Heart right ventricle (tissue), 16 donors: ENCODE data around the gene IL1RAPL2. TPM values are rescaled to one million over a fixed set of nuclear protein-coding genes. Genes with fewer than 3 reads are reported as not detected.

Source experiments
- ATAC-seq, 8 donors: fragments of 200-7000 bp; cut with Tn5 transposase; one replicate each; pipeline ENCODE4 v1.9.1; 2020; ENCODE audit warnings: mild to moderate bottlenecking in 8 of 8, moderate library complexity in 8 of 8, moderate number of reproducible peaks in 1 of 8
- DNase-seq, 2 donors: peaks; one replicate each; pipeline ENCODE4 v3.0.0-alpha.2; 2020
- H3K27ac ChIP-seq, 10 donors: fragments of 200-600 bp; sonication (generic) in 2 of 10; one replicate each; pipeline versions ENCODE4 v1.5.0 to v1.8.0; 2020 to 2022; ENCODE audit warnings: mild to moderate bottlenecking in 3 of 10
- H3K27me3 ChIP-seq, 7 donors: fragments of 200-600 bp; one replicate each; pipeline ENCODE4 v1.8.0; 2021 to 2022; ENCODE audit warnings: mild to moderate bottlenecking in 2 of 7
- H3K36me3 ChIP-seq, 9 donors: fragments of 200-600 bp; sonication (generic) in 1 of 9; one replicate each; pipeline versions ENCODE4 v1.5.0 to v1.8.0; 2020 to 2022; ENCODE audit warnings: mild to moderate bottlenecking in 2 of 9
- H3K4me1 ChIP-seq, 9 donors: fragments of 200-600 bp; sonication (generic) in 1 of 9; one replicate each; pipeline versions ENCODE4 v1.5.0 to v1.8.0; 2020 to 2022; ENCODE audit warnings: mild to moderate bottlenecking in 4 of 9
- H3K4me3 ChIP-seq, 10 donors: fragments of 200-600 bp; sonication (generic) in 2 of 10; one replicate each; pipeline versions ENCODE4 v1.5.0 to v1.8.0; 2020 to 2022; ENCODE audit warnings: mild to moderate bottlenecking in 7 of 10, moderate library complexity in 2 of 10
- H3K9me3 ChIP-seq, 11 donors: fragments of 200-600 bp in 10 of 11; sonication (generic) in 2 of 11; one replicate each; pipeline versions ENCODE4 v1.5.0 to v1.8.0; 2013 to 2022; ENCODE audit warnings: mild to moderate bottlenecking in 2 of 11, control low read depth in 1 of 11, moderate library complexity in 1 of 11
- WGBS, 2 donors: extraction: QIAGEN DNeasy Blood & Tissue Kit; methylation state at CpG; one replicate each; pipeline ENCODE4 v1.1.7; 2013; ENCODE audit warnings: inconsistent platforms in 1 of 2; 5-methylcytosine and 5-hydroxymethylcytosine counted together
- intact Hi-C, 10 donors: fragments of 100-400 bp; cut with DNase I; formaldehyde crosslinking; loops; one replicate each; pipeline versions ENCODE4 v1.11.1 to v1.14.2; 2022
- polyA plus RNA-seq, 2 donors: library from polyadenylated mRNA; stranded (reverse); fragments of 200-250 nt; gene quantifications; one replicate each; pipeline ENCODE4 v1.2.3, GENCODE V29; 2013
- total RNA-seq, 10 donors: library from RNA; stranded (reverse); fragmentation: NEBNext Ultra II Directional in 3 of 10; extraction: Animal tissue kit (Norgen Biotek cat#: 25700) in 3 of 10; gene quantifications; one replicate each; pipeline versions ENCODE4 v1.2.1 to v1.2.4, GENCODE V29; 2021 to 2023
- TF ChIP-seq, protein P1 (sequence below), 9 donors: fragments of 200-600 bp; sonication (generic) in 2 of 9; IDR thresholded peaks; one replicate each; pipeline versions ENCODE4 v1.5.0 to v1.8.0; 2021 to 2022; ENCODE audit warnings: antibody characterized with exemption in 9 of 9, mild to moderate bottlenecking in 5 of 9, moderate library complexity in 1 of 9
- donor health status: Arrhythmogenic right ventricular cardiomyopathy.
- donor health status: ischemic (EF 13 %, LVEDD 7.1; RV severe dilation, severe dysfunction).
- donor health status: healthy with polysubstance abuse.
- donor health status: DM: no; HTN: yes; CAD: no.
- donor health status: DM: no; HTN: no; CAD: no.
- donor health status: ischemic (EF 25% LVEDD 6.9; RV normal size, moderate dysfunction).
- donor health status: ischemic (EF 25% LVEDD 5.7; RV mildly dilated, moderate dysfunction).
- donor health status: healthy.
- donor health status: DM: yes; HTN: yes; CAD: no.
- donor health status: Ischemic cardiomyopathy.
- donor health status: ischemic (EF 35%, LVEDD 5.7; RV mildly dilated, moderate dysfunction).
- donor health status: nonischemic (EF 11% LVEDD 7.7; RV severe dilation, severe dysfunction).
- donor health status: DM: yes; HTN: yes; CAD: no.
- donor health status: PGD.
- donor health status: ischemic (EF 29% LVEDD 5.4; RV normal size, mild dysfunction).
- donor health status: nonischemic (EF 23%, LVEDD 6.1; RV moderate dilation, normal function).

The IL1RAPL2 gene
- total and polyA plus RNA-seq, 12 donors, result 0.01 TPM; not detected in 11

DNA sequence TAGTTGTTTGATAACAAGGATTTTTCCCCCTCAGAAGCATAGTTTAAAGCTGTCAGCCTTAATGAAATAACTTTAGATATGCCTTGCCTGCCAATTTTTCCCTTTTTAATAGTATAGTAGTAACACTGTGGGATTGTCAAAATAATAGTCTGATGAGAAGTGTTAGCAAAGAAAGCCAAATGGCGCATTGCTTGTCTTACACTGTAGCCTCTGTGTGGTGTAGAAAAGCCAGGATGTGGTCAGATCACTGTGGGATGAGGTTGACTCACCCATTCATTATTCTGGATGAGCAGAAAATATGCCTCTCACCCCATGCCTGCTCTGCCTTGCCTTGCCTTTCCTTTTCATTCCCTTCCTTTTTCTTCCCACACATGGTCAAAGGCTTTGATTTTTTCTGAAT lies 998.5 kb downstream of the IL1RAPL2 start:
- Histone ChIP-seq H3K27me3 (peaks cover 0 to 21% (median 0%) of the 10 kb centered on the region in 7 donors), H3K9me3 (no peaks in the 10 kb centered on the region), H3K4me1 (no peaks in the 10 kb centered on the region), H3K4me3 (no peak overlapping the region), H3K36me3 (no peaks in the 10 kb centered on the region), H3K27ac (no peak overlapping the region)
- WGBS, 2 donors, result 84 to 88% methylated on average over 1 of the region's 1 CpG
- no peak for ATAC-seq
- TF ChIP-seq, protein P1, sequence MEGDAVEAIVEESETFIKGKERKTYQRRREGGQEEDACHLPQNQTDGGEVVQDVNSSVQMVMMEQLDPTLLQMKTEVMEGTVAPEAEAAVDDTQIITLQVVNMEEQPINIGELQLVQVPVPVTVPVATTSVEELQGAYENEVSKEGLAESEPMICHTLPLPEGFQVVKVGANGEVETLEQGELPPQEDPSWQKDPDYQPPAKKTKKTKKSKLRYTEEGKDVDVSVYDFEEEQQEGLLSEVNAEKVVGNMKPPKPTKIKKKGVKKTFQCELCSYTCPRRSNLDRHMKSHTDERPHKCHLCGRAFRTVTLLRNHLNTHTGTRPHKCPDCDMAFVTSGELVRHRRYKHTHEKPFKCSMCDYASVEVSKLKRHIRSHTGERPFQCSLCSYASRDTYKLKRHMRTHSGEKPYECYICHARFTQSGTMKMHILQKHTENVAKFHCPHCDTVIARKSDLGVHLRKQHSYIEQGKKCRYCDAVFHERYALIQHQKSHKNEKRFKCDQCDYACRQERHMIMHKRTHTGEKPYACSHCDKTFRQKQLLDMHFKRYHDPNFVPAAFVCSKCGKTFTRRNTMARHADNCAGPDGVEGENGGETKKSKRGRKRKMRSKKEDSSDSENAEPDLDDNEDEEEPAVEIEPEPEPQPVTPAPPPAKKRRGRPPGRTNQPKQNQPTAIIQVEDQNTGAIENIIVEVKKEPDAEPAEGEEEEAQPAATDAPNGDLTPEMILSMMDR (IDR thresholded peaks at IDR 0.05), result no peak
- intact Hi-C loops, result no loop called here
- peak in 1 of 2 donors; percentile 2 for DNase-seq

DNA sequence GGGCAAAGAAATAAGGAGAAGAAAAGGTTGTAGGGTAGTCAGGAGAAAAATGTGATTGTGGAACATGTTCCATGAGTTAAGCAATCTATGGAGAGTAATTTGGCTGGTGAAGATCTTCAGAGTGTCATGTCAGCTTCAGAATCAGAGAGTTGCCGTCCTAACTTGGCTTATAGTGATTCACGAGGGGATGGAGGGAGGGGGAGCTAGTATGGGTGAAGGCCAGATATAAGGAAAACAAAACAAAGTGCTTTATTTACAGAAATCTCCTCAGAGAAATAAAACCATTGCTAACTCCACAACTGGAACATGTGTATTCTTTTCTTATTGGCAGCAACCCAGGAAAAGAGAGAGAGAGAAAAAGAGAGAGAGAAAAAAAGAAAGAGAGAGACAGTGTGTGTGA lies 999.9 kb downstream of the IL1RAPL2 start:
- no peak overlapping the region for H3K4me3 ChIP-seq
- ATAC-seq, result no peak
- H3K36me3 ChIP-seq, result no peaks in the 10 kb centered on the region
- no peak overlapping the region for H3K27ac ChIP-seq
- no peak for DNase-seq
- 58% methylated on average over 2 of the region's 2 CpGs for WGBS, 2 donors
- intact Hi-C loops, result no loop called here
- no peaks in the 10 kb centered on the region for H3K4me1 ChIP-seq
- peaks cover 0 to 18% (median 0%) of the 10 kb centered on the region in 7 donors for H3K27me3 ChIP-seq
- no peaks in the 10 kb centered on the region for H3K9me3 ChIP-seq
- TF ChIP-seq, protein P1 (IDR thresholded peaks at IDR 0.05), result no peak

DNA sequence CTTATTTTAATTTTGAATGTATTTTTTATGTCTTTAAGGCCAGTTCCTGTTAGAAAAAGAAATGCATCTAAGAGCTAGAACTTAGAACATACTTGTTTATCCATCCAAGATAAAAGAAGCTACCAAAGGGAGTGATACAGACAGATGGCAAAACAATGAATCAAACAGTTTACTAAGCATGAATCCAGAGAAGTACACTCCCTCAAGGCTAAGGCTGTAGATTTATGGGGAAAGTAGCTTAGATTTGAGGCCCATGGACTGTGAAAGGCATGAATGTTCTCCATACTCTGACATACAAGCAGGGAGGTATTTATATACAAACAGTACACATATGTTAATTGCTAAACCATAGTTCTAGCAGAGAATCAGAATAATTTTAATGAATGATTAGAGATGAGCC lies 1001.1 kb downstream of the IL1RAPL2 start:
- Histone ChIP-seq H3K4me1 (no peaks in the 10 kb centered on the region), H3K27ac (no peak overlapping the region), H3K36me3 (no peaks in the 10 kb centered on the region), H3K9me3 (no peaks in the 10 kb centered on the region), H3K27me3 (peaks cover 0 to 18% (median 0%) of the 10 kb centered on the region in 7 donors), H3K4me3 (no peak overlapping the region)
- TF ChIP-seq, protein P1 (IDR thresholded peaks at IDR 0.05), result no peak
- DNase-seq (no peak), ATAC-seq (no peak)
- intact Hi-C loops, result no loop called here

DNA sequence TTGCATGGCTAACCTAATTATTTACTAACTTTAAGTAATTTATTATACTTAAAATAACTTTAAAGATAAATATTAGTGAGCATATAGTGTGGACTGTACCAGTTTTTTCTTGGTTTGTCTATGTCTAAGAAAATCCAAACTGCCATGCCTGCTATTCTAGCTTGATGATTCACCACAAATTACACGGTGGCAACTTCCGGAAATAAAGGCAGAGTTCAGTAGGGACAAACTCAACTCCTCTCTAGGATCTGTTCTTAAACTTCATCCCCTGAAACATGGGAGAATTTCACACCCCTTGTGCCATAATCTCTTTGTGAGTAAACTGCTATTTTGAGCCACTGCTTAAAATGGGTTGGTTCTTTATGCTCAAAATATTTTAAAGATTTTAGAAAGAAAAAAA lies 1042.7 kb downstream of the IL1RAPL2 start:
- 42 to 47% methylated on average over 2 of the region's 2 CpGs for WGBS, 2 donors
- H3K4me1 ChIP-seq, result no peaks in the 10 kb centered on the region
- H3K9me3 ChIP-seq, result peaks cover 0 to 6% (median 0%) of the 10 kb centered on the region in 11 donors
- TF ChIP-seq, protein P1 (IDR thresholded peaks at IDR 0.05), result no peak
- H3K27me3 ChIP-seq, result peaks cover 0 to 3% (median 0%) of the 10 kb centered on the region in 7 donors
- DNase-seq (peak in 1 of 2 donors; percentile 2), ATAC-seq (peak in 5 of 8 donors; percentile 25 to 79 (median 67))
- H3K27ac ChIP-seq, result peak overlapping the region in 2 of 10 donors; percentile 21 to 34
- no peaks in the 10 kb centered on the region for H3K36me3 ChIP-seq
- intact Hi-C loops, result no loop called here
- H3K4me3 ChIP-seq, result no peak overlapping the region
